Liver (tissue), 3 donors: Measurements from ENCODE around the gene ACTR1B.
"Not testable (repeated sequence)": the region's sequence is repeated elsewhere in the genome, so short reads cannot be mapped to it uniquely, and the experiment has no call there.

Experiments
- ATF3 ChIP-seq: IDR thresholded peaks from 2 replicates; pipeline ENCODE4 v1.6.1; 2016; ENCODE audit warnings: antibody characterized with exemption
- CTCF ChIP-seq: fragments of 150-350 bp; IDR thresholded peaks from 2 replicates; pipeline ENCODE4 v1.5.1; 2017; ENCODE audit warnings: improper control_type of control experiment, low read depth, low read length; ENCODE audit not compliant: missing input control
- GABPA ChIP-seq, 2 donors: IDR thresholded peaks in 1 of 2; conservative IDR thresholded peaks in 1 of 2; 2 replicates each; pipeline ENCODE4 v1.6.1; 2016; ENCODE audit warnings: antibody characterized with exemption in 2 of 2, mild to moderate bottlenecking in 1 of 2, moderate library complexity in 1 of 2
- JUND ChIP-seq, 2 donors: IDR thresholded peaks; 2 replicates each; pipeline ENCODE4 v1.6.1; 2016; ENCODE audit warnings: antibody characterized with exemption in 2 of 2
- TAF1 ChIP-seq: conservative IDR thresholded peaks from 2 replicates; pipeline ENCODE4 v1.6.1; 2016; ENCODE audit warnings: antibody characterized with exemption, mild to moderate bottlenecking
- YY1 ChIP-seq: IDR thresholded peaks from 2 replicates; pipeline ENCODE4 v1.6.1; 2016; ENCODE audit warnings: antibody characterized with exemption, mild to moderate bottlenecking
- donor health status: healthy.
- donor health status: healthy.

- TF ChIP-seq CTCF; TAF1; YY1; ATF3; GABPA (IDR thresholded peaks at IDR 0.05 in 1 of 2, conservative IDR thresholded peaks at IDR 0.05 in 1 of 2); JUND (IDR thresholded peaks at IDR 0.05): not testable (repeated sequence)
Measured at GRCh38 chr2:97672606-97673140, 8.8 kb upstream of the ACTR1B start.
